Karpas-422 (cell line): ENCODE measurements around the gene ADD3. TPM values are rescaled to one million over a fixed set of nuclear protein-coding genes. Genes with fewer than 3 reads are reported as not detected.

ENCODE experiments used
- DNase-seq: peaks from one replicate; pipeline ENCODE4 v3.0.0-alpha.2; 2015
- H2AFZ ChIP-seq: fragments of 200-600 bp; sonication (generic); 2 replicates; pipeline ENCODE4 v1.6.1; 2014; ENCODE audit warnings: antibody characterized with exemption, low read length, mixed read lengths
- H3K27ac ChIP-seq: fragments of 200-600 bp; sonication (generic); 2 replicates; pipeline ENCODE4 v1.5.1; 2014; ENCODE audit warnings: mild to moderate bottlenecking, low read length, moderate library complexity
- H3K27me3 ChIP-seq: fragments of 200-600 bp; sonication (generic); 2 replicates; pipeline ENCODE4 v1.6.1; 2014; ENCODE audit warnings: low read length, mixed read lengths
- H3K36me3 ChIP-seq: fragments of 200-600 bp; sonication (generic); 2 replicates; pipeline ENCODE4 v1.6.1; 2014; ENCODE audit warnings: low read length, mixed read lengths; ENCODE audit not compliant: insufficient read depth
- H3K4me1 ChIP-seq: fragments of 200-600 bp; sonication (generic); 2 replicates; pipeline ENCODE4 v1.6.1; 2014; ENCODE audit warnings: mild to moderate bottlenecking, low read length, mixed read lengths
- H3K4me2 ChIP-seq: fragments of 200-600 bp; sonication (generic); 2 replicates; pipeline ENCODE4 v1.6.1; 2014; ENCODE audit warnings: low read length, low read depth, mild to moderate bottlenecking; ENCODE audit not compliant: poor library complexity, severe bottlenecking
- H3K4me3 ChIP-seq: fragments of 200-600 bp; sonication (generic); 2 replicates; pipeline ENCODE4 v1.5.1; 2014; ENCODE audit warnings: mild to moderate bottlenecking, antibody characterized with exemption, low read length, mixed read lengths
- H3K79me2 ChIP-seq: fragments of 200-600 bp; sonication (generic); 2 replicates; pipeline ENCODE4 v1.6.1; 2014; ENCODE audit warnings: mild to moderate bottlenecking, low read length, mixed read lengths
- H3K9ac ChIP-seq: fragments of 200-600 bp; sonication (generic); 2 replicates; pipeline ENCODE4 v1.6.0; 2014; ENCODE audit warnings: low read length
- H3K9me2 ChIP-seq: fragments of 200-600 bp; sonication (generic), shearing (Covaris generic); replicated peaks from 2 replicates; pipeline ENCODE4 v1.6.0; 2014; ENCODE audit warnings: mild to moderate bottlenecking, low read length, moderate library complexity; ENCODE audit not compliant: insufficient read depth
- H3K9me3 ChIP-seq: fragments of 300-700, 200-600 bp; sonication (generic); 2 replicates; pipeline ENCODE4 v1.6.1; 2014; ENCODE audit warnings: low read length, mixed read lengths
- H4K20me1 ChIP-seq: fragments of 200-600 bp; sonication (generic); 2 replicates; pipeline ENCODE4 v1.6.1; 2014; ENCODE audit warnings: mild to moderate bottlenecking, antibody characterized with exemption, low read length, low read depth; ENCODE audit not compliant: insufficient read depth
- total RNA-seq: library from RNA; depleted of rRNA; stranded (reverse); fragments of >200 nt; shearing (Covaris generic); gene quantifications from 2 replicates; pipeline ENCODE4 v1.2.3, GENCODE V29; 2014; ENCODE audit warnings: low replicate concordance

ADD3 gene
- total RNA-seq, 1 experiment from 2014 or later = 16.5 TPM

- H3K9me2 ChIP-seq = no peaks in the 10 kb centered on the region
- H3K27ac ChIP-seq = no peak overlapping the region
- H3K9me3 ChIP-seq = no peaks in the 10 kb centered on the region
- H3K79me2 ChIP-seq = no peaks in the 10 kb centered on the region
- no peak overlapping the region for H2AFZ ChIP-seq
- H4K20me1 ChIP-seq = no peaks in the 10 kb centered on the region; the same call in 1 of the 2 replicates
- no peak overlapping the region for H3K9ac ChIP-seq
- H3K4me2 ChIP-seq = no peak overlapping the region
- H3K4me1 ChIP-seq = peaks cover 9% of the 10 kb centered on the region
- H3K4me3 ChIP-seq = no peak overlapping the region
- H3K36me3 ChIP-seq = no peaks in the 10 kb centered on the region
- DNase-seq = no peak
- H3K27me3 ChIP-seq = no peaks in the 10 kb centered on the region
Measured at GRCh38 chr10:110065269-110065668, 57.5 kb downstream of the ADD3 start.

- H3K9ac ChIP-seq = no peak overlapping the region
- H3K9me3 ChIP-seq = no peaks in the 10 kb centered on the region
- H2AFZ ChIP-seq = no peak overlapping the region
- DNase-seq = no peak
- no peaks in the 10 kb centered on the region for H3K36me3 ChIP-seq
- H3K27me3 ChIP-seq = no peaks in the 10 kb centered on the region
- H3K4me1 ChIP-seq = peaks cover 9% of the 10 kb centered on the region
- H3K79me2 ChIP-seq = no peaks in the 10 kb centered on the region
- no peak overlapping the region for H3K27ac ChIP-seq
- no peak overlapping the region for H3K4me3 ChIP-seq
- no peaks in the 10 kb centered on the region; the same call in 1 of the 2 replicates for H4K20me1 ChIP-seq
- H3K9me2 ChIP-seq = no peaks in the 10 kb centered on the region
- H3K4me2 ChIP-seq = no peak overlapping the region
Measured at GRCh38 chr10:110067960-110068770, 60.4 kb downstream of the ADD3 start.

GRCh38 chr10:110068780-110069179, 61.0 kb downstream of the ADD3 start:
- H3K4me1 ChIP-seq = peaks cover 9% of the 10 kb centered on the region
- no peaks in the 10 kb centered on the region for H3K79me2 ChIP-seq
- no peak for DNase-seq
- no peak overlapping the region for H3K9ac ChIP-seq
- no peak overlapping the region for H3K4me2 ChIP-seq
- no peaks in the 10 kb centered on the region for H3K27me3 ChIP-seq
- H3K9me3 ChIP-seq = no peaks in the 10 kb centered on the region
- H2AFZ ChIP-seq = no peak overlapping the region
- H4K20me1 ChIP-seq = no peaks in the 10 kb centered on the region; the same call in 1 of the 2 replicates
- no peaks in the 10 kb centered on the region for H3K36me3 ChIP-seq
- H3K27ac ChIP-seq = no peak overlapping the region
- no peaks in the 10 kb centered on the region for H3K9me2 ChIP-seq
- H3K4me3 ChIP-seq = no peak overlapping the region

GRCh38 chr10:110069502-110069982, 61.8 kb downstream of the ADD3 start:
- Histone ChIP-seq H2AFZ (no peak overlapping the region), H3K4me1 (peaks cover 9% of the 10 kb centered on the region), H3K27me3 (no peaks in the 10 kb centered on the region), H3K9me3 (no peaks in the 10 kb centered on the region), H3K27ac (no peak overlapping the region), H3K9me2 (no peaks in the 10 kb centered on the region), H4K20me1 (no peaks in the 10 kb centered on the region; the same call in 1 of the 2 replicates), H3K36me3 (no peaks in the 10 kb centered on the region), H3K9ac (no peak overlapping the region), H3K4me3 (no peak overlapping the region), H3K79me2 (no peaks in the 10 kb centered on the region), H3K4me2 (no peak overlapping the region)
- no peak for DNase-seq

DNA sequence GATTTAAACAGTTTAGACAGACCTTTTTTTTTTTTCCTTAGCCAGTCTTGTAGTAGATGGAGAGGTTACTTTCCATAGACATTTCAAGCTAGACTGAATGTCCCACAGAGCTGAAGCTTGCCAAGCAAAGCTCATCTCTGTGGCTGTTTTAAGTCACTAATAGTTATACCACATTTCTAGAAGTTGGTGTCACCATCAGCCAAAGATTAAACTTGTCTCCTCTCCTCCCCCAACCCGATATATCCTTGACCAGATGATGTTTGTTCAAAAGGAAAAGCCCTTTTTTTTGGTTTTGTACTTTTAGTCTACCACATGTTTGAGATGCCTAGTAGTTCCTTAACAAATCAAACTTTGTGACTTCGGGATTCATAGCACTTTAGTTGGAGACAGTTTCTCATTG, 66.1 kb downstream of the ADD3 start:
- H3K79me2 ChIP-seq = no peaks in the 10 kb centered on the region
- H3K4me2 ChIP-seq = no peak overlapping the region

DNA sequence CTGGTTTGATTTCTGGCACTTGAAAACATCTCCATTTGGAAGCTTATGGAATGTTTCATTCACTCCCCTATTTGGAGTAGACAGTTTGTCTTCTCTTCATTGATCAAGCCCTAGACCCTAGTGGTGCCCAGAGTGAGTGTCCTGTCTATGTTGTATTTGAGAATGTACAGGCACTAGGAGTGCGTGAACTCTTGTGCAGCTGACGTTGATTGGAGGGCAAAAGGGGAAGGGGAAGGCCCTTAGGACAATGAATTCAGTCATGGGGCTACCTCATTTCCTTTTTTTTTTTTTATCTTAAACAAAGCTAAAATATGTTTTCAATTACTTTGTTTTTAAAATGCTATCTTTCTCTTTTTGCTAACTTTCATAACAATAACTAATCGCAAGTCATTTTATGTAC, 66.5 kb downstream of the ADD3 start:
- no peaks in the 10 kb centered on the region for H3K36me3 ChIP-seq
- H3K9ac ChIP-seq = no peak overlapping the region
- H4K20me1 ChIP-seq = no peaks in the 10 kb centered on the region; the same call in 1 of the 2 replicates
- no peaks in the 10 kb centered on the region for H3K9me2 ChIP-seq
- H3K4me1 ChIP-seq = peaks cover 16% of the 10 kb centered on the region
- no peaks in the 10 kb centered on the region for H3K27me3 ChIP-seq
- H3K4me3 ChIP-seq = no peak overlapping the region
- no peaks in the 10 kb centered on the region for H3K79me2 ChIP-seq
- H3K9me3 ChIP-seq = no peaks in the 10 kb centered on the region
- H2AFZ ChIP-seq = no peak overlapping the region
- no peak overlapping the region for H3K4me2 ChIP-seq
- H3K27ac ChIP-seq = no peak overlapping the region
- no peak for DNase-seq

More for the DNA sequence above, 66.1 kb downstream of the ADD3 start:
- Histone ChIP-seq H3K4me1 (peaks cover 17% of the 10 kb centered on the region), H3K9me2 (no peaks in the 10 kb centered on the region), H3K9me3 (no peaks in the 10 kb centered on the region), H3K27ac (no peak overlapping the region), H3K4me3 (no peak overlapping the region), H3K36me3 (no peaks in the 10 kb centered on the region), H3K9ac (no peak overlapping the region), H2AFZ (no peak overlapping the region), H3K27me3 (no peaks in the 10 kb centered on the region), H4K20me1 (no peaks in the 10 kb centered on the region; the same call in 1 of the 2 replicates)
- DNase-seq = no peak

DNA sequence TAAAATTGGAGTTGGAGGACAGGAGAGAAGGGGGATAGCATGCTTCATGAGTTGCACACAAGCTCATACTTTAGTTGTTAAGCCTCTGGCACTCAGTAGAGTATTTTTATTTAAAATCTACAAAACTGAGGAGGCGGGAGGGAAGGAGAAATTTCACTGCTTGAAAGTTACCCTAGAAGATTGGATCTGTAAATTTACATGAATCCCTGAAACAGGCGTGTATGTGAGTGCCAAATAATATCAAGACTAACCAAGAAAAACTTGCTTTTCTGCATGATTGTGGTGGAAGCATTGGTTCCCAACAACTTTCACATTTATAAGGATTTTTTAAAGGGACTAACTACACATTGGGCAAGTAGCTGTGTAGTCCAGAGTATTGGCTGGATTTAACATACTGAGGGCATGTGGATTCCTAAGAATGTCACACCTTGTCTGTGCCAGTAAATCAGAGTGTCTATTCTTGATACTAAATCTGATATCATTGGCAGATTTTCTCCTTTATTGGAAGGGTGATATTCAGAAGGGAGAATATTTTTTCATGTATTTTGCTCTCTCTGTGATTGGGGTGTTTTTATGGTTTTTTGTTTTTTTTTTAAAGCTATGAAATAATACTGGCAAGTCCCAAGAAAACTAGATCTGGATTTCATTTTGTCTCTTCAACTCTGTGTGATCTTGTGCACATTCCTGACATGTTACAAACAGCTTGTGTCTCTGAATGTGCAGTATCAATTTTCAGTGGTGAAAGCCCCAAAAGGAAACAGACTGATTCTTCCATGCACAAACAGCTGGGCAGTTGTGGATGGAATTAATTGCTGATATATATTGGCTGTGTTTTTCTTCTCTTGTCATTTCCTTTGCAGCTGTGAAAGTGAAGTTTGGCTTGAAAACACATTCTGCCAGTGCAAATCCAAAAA, 67.2 kb downstream of the ADD3 start:
- no peaks in the 10 kb centered on the region for H3K36me3 ChIP-seq
- peaks cover 9% of the 10 kb centered on the region for H3K4me1 ChIP-seq
- no peaks in the 10 kb centered on the region for H3K79me2 ChIP-seq
- no peak overlapping the region for H3K9ac ChIP-seq
- H3K27me3 ChIP-seq = no peaks in the 10 kb centered on the region
- H4K20me1 ChIP-seq = no peaks in the 10 kb centered on the region
- H2AFZ ChIP-seq = no peak overlapping the region
- no peak for DNase-seq
- no peaks in the 10 kb centered on the region for H3K9me2 ChIP-seq
- no peak overlapping the region for H3K27ac ChIP-seq
- no peak overlapping the region for H3K4me3 ChIP-seq
- H3K9me3 ChIP-seq = no peaks in the 10 kb centered on the region
- H3K4me2 ChIP-seq = no peak overlapping the region

DNA sequence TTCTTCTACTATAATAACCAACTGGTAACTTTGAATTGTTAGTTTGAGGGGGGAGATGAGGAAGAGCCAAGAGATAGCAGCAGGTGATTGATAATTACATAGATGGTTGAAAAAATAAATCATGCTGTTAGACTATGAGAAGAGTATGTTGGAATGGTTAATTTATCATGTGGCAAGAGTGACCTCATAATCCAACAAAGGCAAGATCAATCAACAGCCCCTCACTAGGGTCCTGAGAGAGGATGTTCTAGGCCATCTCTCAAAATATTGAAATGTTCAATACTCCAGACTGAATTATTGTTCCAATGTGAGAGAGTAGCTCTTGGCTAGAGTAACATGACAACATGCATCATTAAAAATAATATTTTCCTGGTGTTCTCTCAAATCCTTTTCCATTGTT, 67.9 kb downstream of the ADD3 start:
- Histone ChIP-seq H2AFZ (no peak overlapping the region), H3K4me2 (no peak overlapping the region), H3K27ac (no peak overlapping the region), H3K36me3 (no peaks in the 10 kb centered on the region), H3K4me1 (peaks cover 8% of the 10 kb centered on the region), H3K27me3 (no peaks in the 10 kb centered on the region), H3K9me3 (no peaks in the 10 kb centered on the region), H3K79me2 (no peaks in the 10 kb centered on the region), H3K9me2 (no peaks in the 10 kb centered on the region), H3K9ac (no peak overlapping the region), H4K20me1 (no peaks in the 10 kb centered on the region), H3K4me3 (no peak overlapping the region)
- no peak for DNase-seq
